ENCODE data around the gene RAX2.
"Not testable (repeated sequence)": the region's sequence is repeated elsewhere in the genome, so short reads cannot be mapped to it uniquely, and the experiment has no call there.

The RAX2 gene

GRCh38 chr19:3775831-3776230 is 3.8 kb upstream of the RAX2 start:
- DNase-seq = no peak

- no peak for DNase-seq
Observed at GRCh38 chr19:3775374-3775711, 3.3 kb upstream of the RAX2 start.

GRCh38 chr19:3774621-3775373 is 2.8 kb upstream of the RAX2 start:
- DNase-seq = no peak

GRCh38 chr19:3773814-3774515 is 1.9 kb upstream of the RAX2 start:
- no peak for DNase-seq

GRCh38 chr19:3771000-3771905 is 775 bp downstream of the RAX2 start:
- DNase-seq = no peak

GRCh38 chr19:3770136-3770999 is 1.7 kb downstream of the RAX2 start:
- no peak for DNase-seq

GRCh38 chr19:3769494-3769893 is 2.5 kb downstream of the RAX2 start:
- no peak for DNase-seq

GRCh38 chr19:3768748-3769099 is 3.3 kb downstream of the RAX2 start:
- DNase-seq = no peak

GRCh38 chr19:3768015-3768747 is 3.8 kb downstream of the RAX2 start:
- DNase-seq = no peak

GRCh38 chr19:3767050-3767449 is 5.0 kb downstream of the RAX2 start:
- DNase-seq = no peak

GRCh38 chr19:3766520-3766919 is 5.5 kb downstream of the RAX2 start:
- no peak for DNase-seq

GRCh38 chr19:3765757-3766156 is 6.3 kb downstream of the RAX2 start:
- DNase-seq = not testable (repeated sequence)

- no peak for DNase-seq
Observed at GRCh38 chr19:3765121-3765520, 6.9 kb downstream of the RAX2 start.

GRCh38 chr19:3762501-3763459 is 9.2 kb downstream of the RAX2 start, which contains the start of gene MRPL54:
MRPL54 (plus strand) TSS chr19:3762682; CDS start chr19:3762701, 19 bp downstream.
- DNase-seq = peak; percentile 97

- no peak for DNase-seq
Observed at GRCh38 chr19:3762130-3762473, 9.9 kb downstream of the RAX2 start.

- peak; percentile 95 for DNase-seq
Observed at GRCh38 chr19:3761382-3762129, 10.5 kb downstream of the RAX2 start, which contains the start of gene APBA3. APBA3 (minus strand) TSS chr19:3761692; CDS start chr19:3760264, 1,428 bp downstream.

GRCh38 chr19:3760871-3761361 is 11.1 kb downstream of the RAX2 start:
- DNase-seq = no peak

- no peak for DNase-seq
Observed at GRCh38 chr19:3759482-3760254, 12.4 kb downstream of the RAX2 start.

- not testable (repeated sequence) for DNase-seq
Observed at GRCh38 chr19:3758297-3758696, 13.7 kb downstream of the RAX2 start.
